Kidney tubule cell (primary cell): Measurements from ENCODE around the gene SLC17A7.
"Not testable (repeated sequence)": the region's sequence is repeated elsewhere in the genome, so short reads cannot be mapped to it uniquely, and the experiment has no call there.

Experiments
- DNase-seq: peaks from one replicate; pipeline ENCODE4 v3.0.0-alpha.2; 2018; ENCODE audit warnings: low spot score

Gene SLC17A7

DNA sequence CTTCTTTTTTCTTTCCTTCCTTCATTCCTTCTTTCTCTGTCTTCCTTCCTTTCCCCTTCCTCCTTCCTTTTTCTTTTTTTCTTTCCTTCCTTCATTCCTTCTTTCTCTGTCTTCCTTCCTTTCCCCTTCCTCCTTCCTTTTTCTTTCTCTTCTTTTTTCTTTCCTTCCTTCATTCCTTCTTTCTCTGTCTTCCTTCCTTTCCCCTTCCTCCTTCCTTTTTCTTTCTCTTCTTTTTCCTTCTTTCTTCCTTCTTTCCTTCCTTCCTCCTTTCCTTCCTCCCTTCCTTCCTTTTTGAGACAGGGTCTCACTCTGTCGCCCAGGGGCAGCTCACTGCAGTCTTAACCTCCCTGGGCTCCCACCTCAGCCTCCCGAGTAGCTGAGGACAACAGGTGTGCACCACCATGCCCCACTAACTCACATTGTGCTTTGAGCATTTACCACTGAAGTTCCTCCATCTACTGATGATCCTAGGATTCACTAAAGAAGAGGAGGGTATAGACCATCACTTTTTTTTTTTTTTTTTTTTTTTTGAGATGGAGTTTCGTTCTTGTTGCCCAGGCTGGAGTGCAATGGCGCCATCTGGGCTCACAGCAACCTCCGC, 2.9 kb upstream of the SLC17A7 start:
- DNase-seq, result not testable (repeated sequence)

- peak; percentile 94 for DNase-seq
Observed at GRCh38 chr19:49443366-49444099, 2.2 kb upstream of the SLC17A7 start.

- DNase-seq, result peak; percentile 83
Observed at GRCh38 chr19:49442771-49443365, 1.5 kb upstream of the SLC17A7 start.

DNA sequence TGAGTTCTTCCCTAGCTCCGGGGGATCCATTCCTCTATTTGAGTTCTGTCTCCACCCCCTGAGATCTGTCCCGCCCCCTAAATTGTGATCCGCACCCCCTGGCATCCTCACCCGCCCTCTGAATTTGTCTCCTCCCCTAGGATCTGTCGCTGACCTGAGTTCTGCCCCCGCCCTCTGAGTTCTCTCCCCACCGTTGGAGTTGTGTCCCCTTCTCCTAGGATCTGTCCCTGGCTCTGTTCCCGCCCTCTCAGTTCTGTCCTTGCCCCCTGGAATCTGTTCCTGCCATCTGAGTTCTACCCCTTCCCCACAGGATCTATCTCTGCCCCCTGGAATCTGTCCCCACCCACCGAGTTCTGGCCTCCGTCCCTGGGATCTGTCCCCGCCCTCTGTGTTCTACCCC, 1.0 kb upstream of the SLC17A7 start:
- DNase-seq, result no peak

GRCh38 chr19:49441960-49442350, 628 bp upstream of the SLC17A7 start:
- no peak for DNase-seq

DNA sequence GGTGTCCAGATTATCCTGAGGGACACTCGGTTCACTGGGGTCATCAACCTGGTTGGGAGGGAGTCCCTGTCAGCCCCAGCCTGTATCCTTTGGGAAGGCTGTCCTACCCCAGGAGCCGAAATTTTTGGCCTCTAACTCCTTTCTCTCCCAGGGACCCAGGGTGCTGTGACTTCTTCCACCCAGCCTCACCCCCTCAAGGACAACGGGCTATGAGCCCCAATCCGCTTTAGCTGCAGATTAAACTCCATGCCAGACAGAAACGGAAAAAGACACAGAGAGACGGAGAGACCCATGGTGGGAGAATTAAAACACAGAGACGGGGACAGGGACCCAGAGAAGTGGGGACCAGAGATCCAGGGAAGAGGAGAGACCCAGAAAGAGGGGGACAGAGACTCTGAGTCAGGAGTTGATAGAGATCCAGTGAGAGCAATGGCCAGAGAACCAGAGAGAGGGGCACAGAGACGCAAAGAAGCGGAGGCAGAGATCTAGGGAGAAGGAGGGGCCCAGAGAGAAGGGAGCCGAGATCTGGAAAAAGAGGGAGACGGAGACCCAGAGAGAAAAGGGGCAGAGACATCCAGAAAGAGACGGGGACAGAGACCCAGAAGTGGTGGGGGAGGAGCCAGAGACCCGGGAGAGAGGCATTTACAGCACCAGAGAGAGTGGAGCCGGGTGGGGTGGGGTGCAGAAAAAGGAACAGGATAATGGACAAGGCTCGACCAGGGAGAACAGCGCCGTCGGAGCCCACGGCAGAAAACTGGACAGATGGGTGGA, 703 bp downstream of the SLC17A7 start:
- no peak for DNase-seq

DNA sequence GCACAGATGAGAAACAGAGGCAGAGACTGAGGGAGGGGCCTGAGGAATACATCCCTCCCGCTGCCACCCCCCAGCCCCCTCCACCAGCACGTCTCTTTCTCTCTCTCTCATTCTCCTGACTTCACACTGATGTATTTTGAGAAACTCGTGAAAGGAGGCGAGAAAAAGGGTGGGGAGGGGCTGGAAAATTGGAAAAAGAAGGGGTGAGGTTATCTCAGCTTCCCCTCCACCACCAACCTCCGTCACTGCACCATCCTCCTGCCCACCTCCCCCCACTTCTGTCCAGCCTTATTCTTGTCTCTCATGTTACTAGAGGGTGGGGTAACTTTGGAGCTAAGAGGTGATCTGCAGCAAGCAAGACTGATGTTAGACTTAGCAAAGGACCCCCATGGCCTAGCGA, 1.5 kb downstream of the SLC17A7 start:
- no peak for DNase-seq

GRCh38 chr19:49438261-49438660, 3.1 kb downstream of the SLC17A7 start:
- no peak for DNase-seq

- no peak for DNase-seq
Observed at GRCh38 chr19:49437231-49437630, 4.1 kb downstream of the SLC17A7 start.

DNA sequence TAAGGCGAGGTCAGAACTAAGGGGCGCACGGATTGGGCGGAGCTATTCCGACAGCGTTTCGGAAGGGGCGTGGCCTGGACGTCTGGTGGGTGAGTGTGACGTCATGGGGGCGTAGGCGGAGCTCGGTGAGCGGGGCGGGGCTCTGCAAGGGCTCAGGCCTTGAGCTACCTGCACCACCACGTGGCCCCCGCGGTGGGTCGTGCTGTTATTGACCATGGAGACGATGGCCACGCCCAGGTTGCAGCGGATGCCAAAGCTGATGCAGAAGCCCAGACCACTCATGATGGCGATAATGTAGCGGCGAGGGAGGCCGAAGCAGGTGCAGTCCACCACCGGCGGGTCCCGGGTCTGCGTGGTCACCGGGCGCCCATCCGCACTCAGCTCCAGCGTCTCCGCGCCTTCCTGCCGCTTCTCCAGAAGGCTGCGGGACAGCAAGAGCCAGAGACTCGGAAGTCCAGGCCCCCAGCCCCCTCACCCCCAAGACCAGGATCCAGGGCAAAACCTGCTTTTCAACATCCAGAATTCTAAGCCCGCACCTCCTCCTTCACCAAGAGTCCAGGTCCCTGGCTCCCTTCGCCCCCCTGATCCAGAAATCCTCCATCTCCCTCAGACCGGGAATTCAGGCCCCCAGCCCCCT, 4.8 kb downstream of the SLC17A7 start:
- no peak for DNase-seq

DNA sequence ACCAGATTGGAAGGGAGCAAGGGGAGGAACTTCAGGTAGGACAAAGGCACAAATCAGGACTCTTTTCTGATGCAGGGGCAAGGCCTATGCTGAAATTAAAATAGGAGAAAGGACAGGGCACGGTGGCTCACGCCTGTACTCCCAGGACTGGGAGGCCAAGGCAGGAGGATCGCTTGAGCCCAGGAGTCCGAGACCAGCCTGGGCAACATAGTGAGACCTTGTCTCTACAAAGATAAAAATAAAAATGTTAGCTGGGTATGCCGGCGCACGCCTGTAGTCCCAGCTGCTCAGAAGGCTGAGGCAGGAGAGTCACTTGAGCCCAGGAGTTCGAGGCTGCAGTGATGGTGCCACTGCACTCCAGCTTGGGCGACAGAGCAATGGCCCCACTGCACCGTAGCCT, 5.7 kb downstream of the SLC17A7 start:
- DNase-seq, result no peak

- DNase-seq, result no peak
Observed at GRCh38 chr19:49434907-49435583, 6.3 kb downstream of the SLC17A7 start.

DNA sequence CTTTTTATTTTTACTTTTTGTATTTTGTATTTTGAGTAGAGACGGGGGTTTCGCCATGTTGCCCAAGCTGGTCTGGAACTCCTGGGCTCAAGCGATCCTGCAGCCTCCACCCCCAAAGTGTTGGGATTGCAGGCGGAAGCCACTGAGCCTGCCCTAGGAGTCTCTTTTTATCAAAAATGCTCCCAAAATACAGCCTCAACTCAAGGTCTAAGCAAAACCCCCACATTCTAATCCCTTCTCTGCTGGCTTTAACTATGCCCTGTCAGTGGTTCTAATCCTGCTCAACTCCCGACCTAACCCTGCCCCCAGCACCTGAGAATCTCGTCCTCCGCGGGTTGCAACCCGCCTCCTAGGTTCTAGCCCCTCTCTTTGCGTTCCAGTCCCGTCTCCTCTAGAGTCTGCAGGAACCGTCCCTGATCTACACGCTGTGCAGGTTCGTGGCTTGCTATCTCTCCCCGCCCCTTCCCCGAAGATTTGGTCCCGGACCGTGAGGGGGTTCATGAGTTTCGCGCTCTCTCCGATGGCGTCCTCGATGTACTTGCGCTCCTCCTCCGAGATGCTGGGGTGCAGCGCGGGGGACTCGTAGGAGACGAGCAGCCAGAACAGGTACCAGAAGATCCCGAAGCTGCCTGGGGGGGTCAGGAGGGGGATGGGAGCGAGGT, 8.0 kb downstream of the SLC17A7 start:
- no peak for DNase-seq

GRCh38 chr19:49432141-49433073, 8.9 kb downstream of the SLC17A7 start:
- peak; percentile 26 for DNase-seq

DNA sequence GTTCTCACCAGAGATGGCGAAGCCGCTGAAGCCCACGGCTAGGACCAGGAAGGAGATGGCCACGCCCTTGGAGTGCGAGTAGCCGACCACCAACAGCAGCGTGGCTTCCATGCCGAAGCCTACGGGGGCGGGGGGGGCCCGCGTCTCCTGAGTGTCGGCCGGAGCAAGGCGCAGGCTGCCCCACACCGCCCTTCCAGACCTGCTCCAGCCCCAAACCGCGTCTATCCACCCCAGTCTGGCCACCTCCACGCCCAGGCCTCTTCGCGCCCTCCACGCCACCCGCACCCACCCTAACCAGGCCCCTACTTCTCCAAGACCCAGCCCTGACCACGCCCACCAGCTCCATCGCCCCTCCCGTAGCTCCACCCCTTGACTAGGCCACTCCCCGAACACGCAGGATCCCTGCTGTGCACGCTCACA, 10.0 kb downstream of the SLC17A7 start:
- no peak for DNase-seq

GRCh38 chr19:49430678-49431329, 10.5 kb downstream of the SLC17A7 start:
- DNase-seq, result peak; percentile 22

DNA sequence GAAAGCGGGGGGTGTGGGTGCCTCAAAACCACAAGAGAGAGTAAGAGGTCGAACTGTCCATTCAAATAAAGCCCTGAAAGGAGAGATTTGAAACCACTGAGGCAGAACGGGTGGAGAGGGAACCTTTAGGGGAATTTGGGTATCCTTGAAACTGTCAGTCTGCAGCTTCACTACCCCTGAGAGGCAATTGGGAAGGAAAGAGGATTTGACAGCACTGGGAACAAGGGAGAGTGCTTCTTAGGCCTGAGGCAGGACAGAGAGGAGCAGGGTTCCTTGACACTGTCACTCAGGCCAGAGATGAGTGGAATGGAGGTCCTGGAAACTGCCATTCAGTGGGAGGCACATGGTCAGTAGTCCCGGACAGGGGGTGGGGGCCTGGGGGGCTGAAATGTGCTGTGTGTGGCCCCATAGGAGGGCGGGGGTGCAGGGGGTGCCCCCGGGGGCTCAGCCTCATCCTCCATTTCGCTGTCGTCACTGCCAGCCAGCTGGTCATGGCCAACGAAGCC, 11.1 kb downstream of the SLC17A7 start:
- no peak for DNase-seq

DNA sequence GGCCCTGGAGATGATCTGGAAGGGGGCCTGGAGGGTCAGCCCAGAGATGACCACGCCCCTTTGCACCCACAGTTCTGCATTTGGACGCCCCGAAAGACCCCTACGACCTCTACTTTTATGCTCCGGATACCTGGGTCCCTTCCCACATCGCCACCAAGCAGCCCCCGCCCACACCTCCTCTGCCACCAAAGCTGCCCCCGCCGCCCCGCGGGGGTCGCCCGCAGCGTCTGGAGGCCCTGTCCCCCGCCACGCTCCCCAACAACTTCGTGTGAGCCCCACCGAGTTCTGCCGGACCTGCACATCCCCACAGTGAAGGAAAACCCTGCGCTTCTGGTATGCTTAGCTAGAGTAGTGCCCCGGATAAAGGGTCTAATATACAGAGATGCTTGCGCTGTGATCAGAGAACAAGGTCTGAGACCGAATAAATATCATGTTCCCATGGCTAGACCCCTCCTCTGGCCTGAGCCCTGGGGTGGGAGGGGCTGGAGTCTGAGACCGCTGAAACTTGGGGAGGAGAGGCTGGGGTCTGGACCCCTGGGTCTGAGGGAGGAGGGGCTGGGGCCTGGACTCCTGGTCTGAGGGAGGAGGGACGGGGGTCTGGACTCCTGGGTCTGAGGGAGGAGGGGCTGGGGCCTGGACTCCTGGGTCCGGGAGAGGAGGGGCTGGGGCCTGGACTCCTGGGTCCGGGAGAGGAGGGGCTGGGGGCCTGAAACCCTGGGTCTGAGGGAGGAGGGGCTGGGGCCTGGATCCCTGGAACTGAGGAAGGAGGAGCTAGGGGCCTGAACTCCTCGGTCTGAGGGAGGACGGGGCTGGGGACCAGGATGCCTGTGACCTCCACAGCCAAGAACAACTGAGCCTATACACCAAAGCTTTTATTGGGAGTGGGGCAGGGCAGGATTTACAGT, 12.5 kb downstream of the SLC17A7 start:
- no peak for DNase-seq
